ENCODE data around the gene IGLON5.

The IGLON5 gene

GRCh38 chr19:51338563-51339312 lies 27.3 kb downstream of the IGLON5 start:
- DNase-seq (ENCODE audit: low spot score) = peak; percentile 89

GRCh38 chr19:51339313-51339686 lies 27.9 kb downstream of the IGLON5 start:
- DNase-seq (ENCODE audit: low spot score) = no peak

- peak; percentile 93 for DNase-seq (ENCODE audit: low spot score)
Measured at GRCh38 chr19:51339687-51340656, 28.5 kb downstream of the IGLON5 start.

- DNase-seq (ENCODE audit: low spot score) = no peak
Measured at GRCh38 chr19:51341066-51341465, 29.6 kb downstream of the IGLON5 start.

- no peak for DNase-seq (ENCODE audit: low spot score)
Measured at GRCh38 chr19:51341976-51342580, 30.6 kb downstream of the IGLON5 start, which contains the start of gene VSIG10L. Gene VSIG10L, minus strand, starts transcription at chr19:51342139. Its CDS starts 15 bp downstream, at chr19:51342124.

GRCh38 chr19:51342631-51343569 lies 31.5 kb downstream of the IGLON5 start:
- no peak for DNase-seq (ENCODE audit: low spot score)

- no peak for DNase-seq (ENCODE audit: low spot score)
Measured at GRCh38 chr19:51345076-51345620, 33.7 kb downstream of the IGLON5 start.

- no peak for DNase-seq (ENCODE audit: low spot score)
Measured at GRCh38 chr19:51346742-51347141, 35.3 kb downstream of the IGLON5 start.

- DNase-seq (ENCODE audit: low spot score) = no peak
Measured at GRCh38 chr19:51347209-51347928, 35.9 kb downstream of the IGLON5 start.

- no peak for DNase-seq (ENCODE audit: low spot score)
Measured at GRCh38 chr19:51351266-51351990, 40.0 kb downstream of the IGLON5 start.

- DNase-seq (ENCODE audit: low spot score) = no peak
Measured at GRCh38 chr19:51352783-51353360, 41.4 kb downstream of the IGLON5 start.

GRCh38 chr19:51354103-51354741 lies 42.8 kb downstream of the IGLON5 start:
- DNase-seq (ENCODE audit: low spot score) = no peak

GRCh38 chr19:51354742-51355148 lies 43.3 kb downstream of the IGLON5 start:
- peak; percentile 60 for DNase-seq (ENCODE audit: low spot score)

GRCh38 chr19:51356159-51356801 lies 44.8 kb downstream of the IGLON5 start:
- DNase-seq (ENCODE audit: low spot score) = no peak

- DNase-seq (ENCODE audit: low spot score) = no peak
Measured at GRCh38 chr19:51357952-51358351, 46.5 kb downstream of the IGLON5 start.

- no peak for DNase-seq (ENCODE audit: low spot score)
Measured at GRCh38 chr19:51359294-51359693, 47.9 kb downstream of the IGLON5 start.

GRCh38 chr19:51361239-51361638 lies 49.8 kb downstream of the IGLON5 start:
- no peak for DNase-seq (ENCODE audit: low spot score)

Data from HuH-7 (cell line).